Upper lobe of right lung (tissue), 1 donor: ENCODE measurements around the gene EFHD1. TPM values are rescaled to one million over a fixed set of nuclear protein-coding genes. Genes with fewer than 3 reads are reported as not detected.
A peak's percentile ranks its signal among the peaks of the same experiment; 100 is the strongest.

ENCODE experiments used
- ATAC-seq: fragments of 200-7000 bp; cut with Tn5 transposase; one replicate; pipeline ENCODE4 v1.9.1; 2020; ENCODE audit warnings: mild to moderate bottlenecking, moderate library complexity
- DNase-seq: peaks from one replicate; pipeline ENCODE4 v3.0.0-alpha.2; 2020
- H3K27ac ChIP-seq: fragments of 200-600 bp; one replicate; pipeline ENCODE4 v1.8.0; 2022
- H3K27me3 ChIP-seq: fragments of 200-600 bp; one replicate; pipeline ENCODE4 v1.8.0; 2022; ENCODE audit warnings: mild to moderate bottlenecking
- H3K36me3 ChIP-seq: fragments of 200-600 bp; one replicate; pipeline ENCODE4 v1.8.0; 2022
- H3K4me1 ChIP-seq: fragments of 200-600 bp; one replicate; pipeline ENCODE4 v1.8.0; 2022
- H3K4me3 ChIP-seq: fragments of 200-600 bp; one replicate; pipeline ENCODE4 v1.8.0; 2022; ENCODE audit warnings: mild to moderate bottlenecking
- H3K9me3 ChIP-seq: fragments of 200-600 bp; one replicate; pipeline ENCODE4 v1.8.0; 2022
- CTCF ChIP-seq: fragments of 200-600 bp; IDR thresholded peaks from one replicate; pipeline ENCODE4 v1.8.0; 2022; ENCODE audit warnings: antibody characterized with exemption
- intact Hi-C: fragments of 100-400 bp; cut with DNase I; formaldehyde crosslinking; loops from one replicate; pipeline ENCODE4 v1.11.0; 2022
- total RNA-seq: library from RNA; stranded (reverse); fragmentation: NEBNext Ultra II Directional; extraction: Animal tissue kit (Norgen Biotek cat#: 25700); gene quantifications from one replicate; pipeline ENCODE4 v1.2.1, GENCODE V29; 2021
- donor health status: DM: no; HTN: yes; CAD: no; lungs with severe emphysema.

EFHD1 gene
- total RNA-seq, 1 donor from 2014 or later, result 10.7 TPM

DNA sequence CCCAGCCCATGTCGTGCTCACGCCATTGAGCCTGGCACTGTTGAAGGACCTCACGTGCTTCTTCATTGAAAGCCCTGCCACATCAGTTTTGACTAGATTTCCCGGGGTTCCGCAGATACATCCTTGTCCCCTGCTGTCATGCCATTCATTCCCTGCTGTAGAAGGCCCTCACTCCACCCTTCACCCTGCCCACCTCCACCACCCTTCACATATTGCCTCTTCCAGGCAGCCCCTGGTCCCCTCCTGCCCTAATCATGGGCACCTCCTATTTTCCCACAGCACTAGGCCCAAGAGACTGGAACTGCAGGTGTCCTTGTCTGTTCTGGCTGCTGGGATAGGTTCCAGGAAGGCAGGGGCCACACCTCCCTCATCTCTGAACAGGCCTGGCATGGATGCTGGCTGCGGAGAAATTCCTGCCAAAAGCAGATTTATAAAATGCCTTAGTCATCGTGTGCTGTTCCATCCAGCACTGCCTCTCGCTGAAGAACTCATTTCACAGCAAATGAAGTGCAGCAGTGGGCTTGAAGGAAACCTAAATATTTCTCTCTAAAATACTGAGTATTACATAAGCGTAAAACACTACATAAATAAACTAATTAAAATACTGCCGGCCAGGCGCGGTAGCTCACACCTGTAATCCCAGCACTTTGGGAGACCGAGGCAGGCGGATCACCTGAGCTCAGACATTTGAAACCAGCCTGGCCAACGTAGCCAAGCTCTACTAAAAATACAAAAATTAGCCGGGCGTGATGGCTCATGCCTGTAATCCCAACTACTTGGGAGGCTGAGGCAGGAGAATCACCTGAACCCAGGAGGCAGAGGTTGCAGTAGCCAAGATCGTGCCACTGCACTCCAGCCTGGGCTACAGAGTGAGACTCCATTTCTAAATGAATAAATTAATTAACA, 44.5 kb upstream of the EFHD1 start:
- no peak for TF ChIP-seq CTCF
- peak; percentile 73 for ATAC-seq
- H3K27ac ChIP-seq, result no peak overlapping the region
- no peaks in the 10 kb centered on the region for H3K9me3 ChIP-seq
- DNase-seq, result peak; percentile 72
- no peak overlapping the region for H3K4me3 ChIP-seq
- intact Hi-C loops, result no loop called here
- H3K4me1 ChIP-seq, result no peaks in the 10 kb centered on the region
- no peaks in the 10 kb centered on the region for H3K27me3 ChIP-seq
- no peaks in the 10 kb centered on the region for H3K36me3 ChIP-seq

DNA sequence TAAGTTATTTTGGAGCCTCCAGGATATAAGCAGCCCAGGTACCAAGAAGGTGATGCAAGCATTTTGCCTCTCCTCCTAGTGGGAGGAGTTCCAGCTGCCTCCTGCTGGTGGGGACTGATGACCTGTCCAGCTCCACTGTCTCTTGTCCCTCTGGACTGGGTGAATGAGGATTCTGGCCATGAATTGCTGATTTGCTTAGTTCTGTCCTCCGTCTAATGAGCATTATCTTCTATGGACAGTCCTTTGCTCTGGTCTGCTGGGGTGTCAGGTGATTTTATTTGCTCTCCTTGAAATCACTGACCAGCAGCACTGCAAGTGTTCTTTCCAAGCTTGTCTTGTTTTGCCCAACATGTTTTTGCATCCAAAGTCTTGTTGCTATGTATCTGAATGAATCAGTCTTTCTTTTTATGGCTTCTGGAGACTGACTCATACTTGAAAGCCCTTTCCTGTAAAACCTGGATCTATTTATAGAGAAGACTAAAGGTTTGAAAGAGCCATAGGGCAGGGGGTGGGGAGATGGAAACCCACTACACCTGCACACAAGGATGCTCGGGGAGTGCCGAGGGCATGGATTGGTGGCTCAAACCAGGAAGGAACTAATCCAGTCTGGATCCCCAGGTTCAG, 40.5 kb upstream of the EFHD1 start:
- DNase-seq (no peak), ATAC-seq (peak; percentile 41)
- Histone ChIP-seq H3K27ac (no peak overlapping the region), H3K27me3 (no peaks in the 10 kb centered on the region), H3K4me1 (no peaks in the 10 kb centered on the region), H3K4me3 (no peak overlapping the region), H3K9me3 (no peaks in the 10 kb centered on the region), H3K36me3 (no peaks in the 10 kb centered on the region)
- intact Hi-C loops, result no loop called here
- no peak for TF ChIP-seq CTCF

DNA sequence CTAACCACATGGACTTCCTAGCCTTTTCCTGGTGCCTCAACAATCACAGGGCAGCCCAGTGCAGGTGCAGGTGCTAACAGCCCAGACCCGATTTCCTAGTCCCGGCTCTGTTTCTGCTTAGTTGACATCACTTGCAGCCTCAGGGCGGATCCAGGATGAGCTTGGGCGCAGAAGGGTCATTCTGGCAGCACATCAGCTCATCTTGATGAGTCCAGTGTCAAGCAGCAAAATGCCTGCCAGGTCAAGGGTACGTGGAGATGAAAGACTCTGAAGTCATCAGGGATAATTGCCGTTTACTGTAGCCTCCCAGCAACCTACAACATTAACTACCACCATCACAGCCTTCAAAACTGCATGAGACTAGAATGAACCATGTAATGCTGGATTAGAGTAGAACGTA, 39.4 kb upstream of the EFHD1 start:
- intact Hi-C loops, result no loop called here
- no peak for ATAC-seq
- no peaks in the 10 kb centered on the region for H3K4me1 ChIP-seq
- no peaks in the 10 kb centered on the region for H3K36me3 ChIP-seq
- H3K4me3 ChIP-seq, result no peak overlapping the region
- H3K9me3 ChIP-seq, result no peaks in the 10 kb centered on the region
- DNase-seq, result no peak
- no peak overlapping the region for H3K27ac ChIP-seq
- no peaks in the 10 kb centered on the region for H3K27me3 ChIP-seq
- no peak for TF ChIP-seq CTCF

- no peaks in the 10 kb centered on the region for H3K27me3 ChIP-seq
- ATAC-seq (no peak), DNase-seq (no peak)
- H3K27ac ChIP-seq, result no peak overlapping the region
- H3K9me3 ChIP-seq, result no peaks in the 10 kb centered on the region
- TF ChIP-seq CTCF, result no peak
- H3K4me3 ChIP-seq, result no peak overlapping the region
- H3K36me3 ChIP-seq, result no peaks in the 10 kb centered on the region
- no peaks in the 10 kb centered on the region for H3K4me1 ChIP-seq
- intact Hi-C loops, result no loop called here
Measured at GRCh38 chr2:232597362-232598079, 35.9 kb upstream of the EFHD1 start.

GRCh38 chr2:232598293-232598692, 35.1 kb upstream of the EFHD1 start:
- intact Hi-C loops, result no loop called here
- ATAC-seq (no peak), DNase-seq (peak; percentile 30)
- TF ChIP-seq CTCF, result no peak
- Histone ChIP-seq H3K36me3 (no peaks in the 10 kb centered on the region), H3K27me3 (no peaks in the 10 kb centered on the region), H3K4me1 (no peaks in the 10 kb centered on the region), H3K4me3 (no peak overlapping the region), H3K9me3 (no peaks in the 10 kb centered on the region), H3K27ac (no peak overlapping the region)
